ENCODE results near the gene ZNF414.

DNA sequence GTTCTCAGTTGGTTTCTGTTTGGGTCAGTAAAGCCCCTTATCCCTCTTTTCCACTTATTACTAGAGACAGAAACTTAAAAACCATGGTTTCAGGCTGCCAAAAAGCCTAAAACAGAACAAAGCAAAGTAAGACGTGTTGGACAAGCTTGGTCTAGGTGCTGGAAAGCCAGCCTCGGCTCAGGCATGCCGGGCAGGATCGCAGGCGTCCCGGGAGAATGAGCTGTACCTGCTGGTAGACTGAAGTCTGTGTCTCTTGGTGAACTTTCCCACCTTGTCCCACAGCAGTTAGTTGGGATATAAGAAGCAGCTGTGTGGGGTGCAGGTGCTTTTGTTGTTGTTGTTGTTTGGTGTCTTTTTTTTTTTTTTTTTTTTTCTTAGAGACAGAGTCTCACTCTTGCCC lies 32.4 kb downstream of the ZNF414 start:
- TF ChIP-seq, protein P1, sequence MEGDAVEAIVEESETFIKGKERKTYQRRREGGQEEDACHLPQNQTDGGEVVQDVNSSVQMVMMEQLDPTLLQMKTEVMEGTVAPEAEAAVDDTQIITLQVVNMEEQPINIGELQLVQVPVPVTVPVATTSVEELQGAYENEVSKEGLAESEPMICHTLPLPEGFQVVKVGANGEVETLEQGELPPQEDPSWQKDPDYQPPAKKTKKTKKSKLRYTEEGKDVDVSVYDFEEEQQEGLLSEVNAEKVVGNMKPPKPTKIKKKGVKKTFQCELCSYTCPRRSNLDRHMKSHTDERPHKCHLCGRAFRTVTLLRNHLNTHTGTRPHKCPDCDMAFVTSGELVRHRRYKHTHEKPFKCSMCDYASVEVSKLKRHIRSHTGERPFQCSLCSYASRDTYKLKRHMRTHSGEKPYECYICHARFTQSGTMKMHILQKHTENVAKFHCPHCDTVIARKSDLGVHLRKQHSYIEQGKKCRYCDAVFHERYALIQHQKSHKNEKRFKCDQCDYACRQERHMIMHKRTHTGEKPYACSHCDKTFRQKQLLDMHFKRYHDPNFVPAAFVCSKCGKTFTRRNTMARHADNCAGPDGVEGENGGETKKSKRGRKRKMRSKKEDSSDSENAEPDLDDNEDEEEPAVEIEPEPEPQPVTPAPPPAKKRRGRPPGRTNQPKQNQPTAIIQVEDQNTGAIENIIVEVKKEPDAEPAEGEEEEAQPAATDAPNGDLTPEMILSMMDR (IDR thresholded peaks at IDR 0.05; ENCODE audit: borderline replicate concordance, extremely low read depth, low read length, poor library complexity, severe bottlenecking): no peak
- TF ChIP-seq EZH2 (IDR thresholded peaks at IDR 0.05; ENCODE audit: borderline replicate concordance, low read depth, low read length, severe bottlenecking): no peak
